ENCODE results near the gene CDCA4. TPM values are rescaled to one million over a fixed set of nuclear protein-coding genes. Genes with fewer than 3 reads are reported as not detected.

Gene CDCA4
- total RNA-seq, 4 donors from 2014 or later, result 27.7 to 38.6 (median 35.8) TPM

- H3K4me3 ChIP-seq, result no peak overlapping the region
- H3K27ac ChIP-seq, result no peak overlapping the region
- H3K27me3 ChIP-seq, result no peaks in the 10 kb centered on the region
- H3K4me1 ChIP-seq, result no peaks in the 10 kb centered on the region
- WGBS, result 95% methylated on average over 5 of the region's 5 CpGs
- peaks cover 50% of the 10 kb centered on the region for H3K36me3 ChIP-seq
- H3K9me3 ChIP-seq, result no peaks in the 10 kb centered on the region
- TF ChIP-seq EP300 (IDR thresholded peaks at IDR 0.05) (no peak), POLR2AphosphoS5 (IDR thresholded peaks at IDR 0.05) (no peak), POLR2A (IDR thresholded peaks at IDR 0.05) (no peak)
- TF ChIP-seq, protein P1, sequence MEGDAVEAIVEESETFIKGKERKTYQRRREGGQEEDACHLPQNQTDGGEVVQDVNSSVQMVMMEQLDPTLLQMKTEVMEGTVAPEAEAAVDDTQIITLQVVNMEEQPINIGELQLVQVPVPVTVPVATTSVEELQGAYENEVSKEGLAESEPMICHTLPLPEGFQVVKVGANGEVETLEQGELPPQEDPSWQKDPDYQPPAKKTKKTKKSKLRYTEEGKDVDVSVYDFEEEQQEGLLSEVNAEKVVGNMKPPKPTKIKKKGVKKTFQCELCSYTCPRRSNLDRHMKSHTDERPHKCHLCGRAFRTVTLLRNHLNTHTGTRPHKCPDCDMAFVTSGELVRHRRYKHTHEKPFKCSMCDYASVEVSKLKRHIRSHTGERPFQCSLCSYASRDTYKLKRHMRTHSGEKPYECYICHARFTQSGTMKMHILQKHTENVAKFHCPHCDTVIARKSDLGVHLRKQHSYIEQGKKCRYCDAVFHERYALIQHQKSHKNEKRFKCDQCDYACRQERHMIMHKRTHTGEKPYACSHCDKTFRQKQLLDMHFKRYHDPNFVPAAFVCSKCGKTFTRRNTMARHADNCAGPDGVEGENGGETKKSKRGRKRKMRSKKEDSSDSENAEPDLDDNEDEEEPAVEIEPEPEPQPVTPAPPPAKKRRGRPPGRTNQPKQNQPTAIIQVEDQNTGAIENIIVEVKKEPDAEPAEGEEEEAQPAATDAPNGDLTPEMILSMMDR (IDR thresholded peaks at IDR 0.05), result no peak
- DNase-seq (ENCODE audit: low spot score in 2 of 2), result no peak
Measured at GRCh38 chr14:104996032-104996431, 24.9 kb downstream of the CDCA4 start.

- Histone ChIP-seq H3K9me3 (no peaks in the 10 kb centered on the region), H3K36me3 (peaks cover 52% of the 10 kb centered on the region), H3K4me3 (no peak overlapping the region), H3K4me1 (no peaks in the 10 kb centered on the region), H3K27me3 (no peaks in the 10 kb centered on the region), H3K27ac (no peak overlapping the region)
- TF ChIP-seq EP300 (IDR thresholded peaks at IDR 0.05), result no peak
- TF ChIP-seq POLR2A (IDR thresholded peaks at IDR 0.05), result no peak
- no peak for TF ChIP-seq POLR2AphosphoS5 (IDR thresholded peaks at IDR 0.05)
- TF ChIP-seq, protein P1 (IDR thresholded peaks at IDR 0.05), result no peak
- WGBS, result 79% methylated on average over 4 of the region's 6 CpGs
- DNase-seq (ENCODE audit: low spot score in 2 of 2), result no peak
Measured at GRCh38 chr14:104994978-104995377, 25.9 kb downstream of the CDCA4 start.

- WGBS, result 85% methylated on average over 16 of the region's 22 CpGs
- DNase-seq (ENCODE audit: low spot score in 2 of 2), result no peak
- TF ChIP-seq, protein P1 (IDR thresholded peaks at IDR 0.05), result no peak
- TF ChIP-seq EP300 (IDR thresholded peaks at IDR 0.05), result no peak
- TF ChIP-seq POLR2A (IDR thresholded peaks at IDR 0.05), result no peak
- TF ChIP-seq POLR2AphosphoS5 (IDR thresholded peaks at IDR 0.05), result no peak
- no peak overlapping the region for H3K27ac ChIP-seq
- H3K36me3 ChIP-seq, result peaks cover 52% of the 10 kb centered on the region
- no peaks in the 10 kb centered on the region for H3K9me3 ChIP-seq
- no peaks in the 10 kb centered on the region for H3K4me1 ChIP-seq
- H3K4me3 ChIP-seq, result no peak overlapping the region
- H3K27me3 ChIP-seq, result no peaks in the 10 kb centered on the region
Measured at GRCh38 chr14:104993808-104994591, 26.9 kb downstream of the CDCA4 start.

- H3K4me3 ChIP-seq, result no peak overlapping the region
- H3K27ac ChIP-seq, result no peak overlapping the region
- DNase-seq (ENCODE audit: low spot score in 2 of 2), result no peak
- peaks cover 52% of the 10 kb centered on the region for H3K36me3 ChIP-seq
- H3K4me1 ChIP-seq, result no peaks in the 10 kb centered on the region
- WGBS, result 94% methylated on average over 12 of the region's 12 CpGs
- no peaks in the 10 kb centered on the region for H3K9me3 ChIP-seq
- no peaks in the 10 kb centered on the region for H3K27me3 ChIP-seq
- TF ChIP-seq POLR2AphosphoS5 (IDR thresholded peaks at IDR 0.05) (no peak), POLR2A (IDR thresholded peaks at IDR 0.05) (no peak), EP300 (IDR thresholded peaks at IDR 0.05) (no peak)
- TF ChIP-seq, protein P1 (IDR thresholded peaks at IDR 0.05), result no peak
Measured at GRCh38 chr14:104993306-104993705, 27.6 kb downstream of the CDCA4 start.

GRCh38 chr14:104992501-104992900 is 28.4 kb downstream of the CDCA4 start:
- Histone ChIP-seq H3K4me1 (no peaks in the 10 kb centered on the region), H3K27ac (no peak overlapping the region), H3K27me3 (no peaks in the 10 kb centered on the region), H3K36me3 (peaks cover 52% of the 10 kb centered on the region), H3K9me3 (no peaks in the 10 kb centered on the region), H3K4me3 (no peak overlapping the region)
- no peak for DNase-seq (ENCODE audit: low spot score in 2 of 2)
- 93% methylated on average over 11 of the region's 11 CpGs for WGBS
- TF ChIP-seq POLR2A (IDR thresholded peaks at IDR 0.05) (no peak), EP300 (IDR thresholded peaks at IDR 0.05) (no peak)
